ENCODE results near the gene SPATA31D1.

Gene SPATA31D1

DNA sequence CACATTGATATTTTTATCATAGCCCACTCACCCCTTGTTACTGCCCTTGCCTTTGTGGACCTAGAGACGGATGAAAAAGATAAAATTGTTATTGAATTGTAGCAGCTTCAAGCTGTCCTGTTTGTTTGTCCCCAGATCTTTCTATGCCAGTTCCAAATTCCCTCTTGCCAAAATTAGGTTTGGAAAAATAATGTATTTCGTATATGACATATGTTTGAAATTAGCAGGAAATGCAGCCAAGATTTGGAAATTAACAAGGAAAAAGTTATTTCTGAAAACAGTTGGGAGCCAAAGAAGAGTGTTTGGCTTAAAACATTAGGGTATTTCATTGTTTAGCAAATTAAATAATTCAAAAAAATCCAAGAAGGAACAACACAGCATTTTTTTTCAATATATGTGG is 33.5 kb downstream of the SPATA31D1 start:
- DNase-seq (ENCODE audit: low spot score) = peak; percentile 6

DNA sequence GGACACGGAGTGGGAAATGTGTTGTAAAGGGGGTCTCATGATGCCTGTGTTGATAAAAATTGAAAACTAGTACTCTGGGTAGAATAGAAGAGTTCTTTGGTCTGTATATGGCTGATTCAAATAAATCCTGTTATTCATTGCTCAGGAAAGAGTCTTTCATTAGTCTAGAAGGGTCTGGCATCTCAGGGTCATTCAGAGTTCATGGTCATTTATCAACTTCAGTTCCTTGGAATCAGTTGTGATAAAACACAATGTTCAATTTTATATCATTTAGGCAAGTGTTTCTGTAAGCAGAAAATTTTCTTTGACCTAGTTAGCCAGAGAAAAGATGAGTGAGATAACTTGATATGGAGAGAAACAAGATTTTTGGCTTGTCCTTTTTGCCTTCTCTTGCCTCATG is 36.3 kb downstream of the SPATA31D1 start:
- DNase-seq (ENCODE audit: low spot score) = no peak

DNA sequence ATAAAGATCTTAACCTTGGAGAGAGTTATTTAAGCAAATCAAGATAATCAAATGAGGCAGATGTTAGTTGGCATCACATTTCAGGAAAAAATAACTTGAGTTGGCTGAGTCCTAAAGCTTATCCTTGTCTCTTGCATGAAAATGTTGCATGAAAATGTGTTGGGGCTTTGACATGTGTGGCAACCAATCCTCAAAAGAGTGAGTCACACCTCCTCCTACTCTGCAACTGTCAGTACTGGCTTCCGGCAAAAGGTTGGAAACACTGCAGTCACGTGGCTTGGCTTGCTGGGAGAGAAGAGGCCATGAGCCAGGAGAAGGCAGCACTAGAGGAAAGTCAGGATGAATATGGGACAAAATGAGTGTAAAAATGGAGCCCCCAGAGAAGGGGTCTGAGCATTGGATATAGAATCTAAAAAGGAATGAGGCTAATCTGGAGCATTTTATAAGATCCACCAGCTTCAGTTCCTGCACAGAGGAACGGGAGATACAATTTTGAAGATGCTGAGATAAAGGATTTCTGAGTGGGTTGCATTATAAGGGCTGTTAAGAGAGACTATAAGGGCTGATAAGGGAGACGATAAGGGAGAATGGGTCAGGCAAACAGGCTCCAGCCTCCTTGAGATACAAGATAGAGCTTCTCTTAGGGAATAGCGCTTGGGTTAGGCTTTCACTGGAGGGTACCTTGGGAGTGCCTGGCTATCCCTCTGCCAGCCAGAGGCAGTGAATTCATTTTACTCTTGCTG is 43.1 kb downstream of the SPATA31D1 start:
- DNase-seq (ENCODE audit: low spot score) = no peak

DNA sequence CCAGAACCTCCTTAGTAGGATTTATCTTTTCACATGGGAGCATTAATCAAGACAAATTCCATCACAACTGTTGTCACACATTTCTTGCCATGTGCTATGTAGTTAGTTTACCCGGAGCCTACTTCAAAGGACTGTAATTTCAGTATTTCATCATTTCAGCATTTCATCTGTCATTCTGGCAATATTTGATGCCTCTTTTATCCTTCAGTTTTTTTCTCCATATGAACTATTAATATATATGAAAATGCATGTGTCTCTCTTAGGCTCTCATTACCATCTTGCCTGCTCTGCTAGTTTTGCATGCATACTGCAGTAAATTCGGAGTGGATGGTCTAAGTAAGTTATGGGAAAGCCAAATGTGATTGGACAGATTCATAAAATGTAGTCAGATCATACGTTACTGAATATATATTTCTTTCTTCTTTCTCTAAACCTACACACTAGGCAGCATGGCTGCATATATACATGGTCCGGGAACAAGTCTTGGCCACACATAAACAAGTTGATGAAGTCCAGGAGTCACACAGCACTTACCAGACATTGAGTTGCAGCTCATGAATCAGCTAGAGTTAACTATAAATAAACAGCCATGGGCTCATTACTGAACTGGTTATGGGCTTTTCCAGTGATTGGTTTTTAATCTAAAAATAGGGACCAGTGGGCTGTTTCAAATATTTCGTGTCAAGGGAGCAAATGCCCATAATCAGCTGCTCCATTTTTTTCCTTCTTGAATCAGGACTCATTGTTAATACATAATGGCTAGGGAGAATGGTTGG is 46.6 kb downstream of the SPATA31D1 start:
- DNase-seq (ENCODE audit: low spot score) = no peak

DNA sequence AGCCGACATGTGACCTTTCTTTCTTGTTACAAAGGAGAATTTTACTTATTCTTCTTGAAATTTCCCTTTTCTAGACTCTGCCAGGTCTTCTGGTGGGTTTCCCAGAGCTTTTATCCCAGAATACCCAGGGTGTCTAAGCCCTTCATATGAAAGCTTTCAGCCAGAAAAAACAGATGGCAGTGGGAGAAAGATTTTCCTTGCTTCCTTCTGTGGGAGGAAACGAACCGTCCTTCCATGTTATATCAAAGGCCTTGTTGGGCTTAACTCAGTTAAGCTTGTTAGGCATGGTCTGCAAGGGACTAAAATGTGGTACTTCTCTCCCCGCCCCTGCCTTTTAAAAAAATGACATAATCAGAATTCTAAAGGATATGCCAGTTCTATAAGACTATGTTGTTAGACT is 47.5 kb downstream of the SPATA31D1 start:
- DNase-seq (ENCODE audit: low spot score) = no peak

DNA sequence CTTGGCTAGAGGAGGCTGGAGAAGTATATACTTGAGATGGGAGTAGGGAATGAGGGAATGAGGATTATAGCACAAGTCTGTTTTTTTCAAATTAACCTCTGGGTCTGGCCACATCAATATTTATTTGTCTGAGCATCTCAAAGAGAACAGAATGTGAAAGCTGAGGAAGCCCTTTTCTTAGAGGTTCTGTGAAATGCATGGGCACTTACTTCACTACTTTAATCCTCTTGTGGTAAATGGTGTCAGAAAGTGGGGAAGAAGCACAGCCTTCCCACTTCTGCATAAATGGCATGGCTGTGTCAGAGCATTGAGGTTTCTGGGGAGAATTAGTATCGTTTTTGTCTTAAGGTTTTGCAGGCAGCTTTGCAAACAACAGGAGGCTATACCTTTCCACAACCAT is 48.6 kb downstream of the SPATA31D1 start:
- no peak for DNase-seq (ENCODE audit: low spot score)

DNA sequence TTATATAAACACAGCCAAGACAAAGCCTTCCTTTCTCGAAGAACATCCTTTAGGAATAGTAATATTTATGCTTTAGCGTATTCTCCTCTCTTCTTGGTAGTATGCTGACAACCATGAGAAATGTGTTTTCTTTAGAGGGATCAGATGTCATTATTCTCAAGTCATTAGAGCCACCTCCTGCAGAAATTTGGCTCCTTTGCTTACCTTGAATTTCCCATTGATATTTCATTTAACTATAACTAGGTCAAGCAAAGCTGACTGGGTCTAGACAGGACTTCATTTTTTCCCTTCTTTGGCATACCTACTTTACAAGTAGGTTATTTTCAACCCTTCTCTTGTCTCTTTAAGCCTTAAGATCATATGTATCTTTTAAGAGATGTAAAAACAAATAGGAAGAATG is 50.3 kb downstream of the SPATA31D1 start:
- DNase-seq (ENCODE audit: low spot score) = no peak
